Tibial nerve (tissue), 4 donors: ENCODE data around the gene ARID5B. TPM values are rescaled to one million over a fixed set of nuclear protein-coding genes. Genes with fewer than 3 reads are reported as not detected.

ENCODE experiments used
- DNase-seq, 2 donors: peaks; one replicate each; pipeline ENCODE4 v3.0.0-alpha.2; 2019; ENCODE audit warnings: low spot score in 2 of 2
- H3K27ac ChIP-seq, 4 donors: fragments of 200-600 bp; sonication (generic) in 3 of 4; one replicate each; pipeline ENCODE4 v1.5.1; 2017 to 2019; ENCODE audit warnings: mild to moderate bottlenecking in 1 of 4
- H3K27me3 ChIP-seq, 2 donors: fragments of 200-600 bp; sonication (generic) in 1 of 2; one replicate each; pipeline versions ENCODE4 v1.5.1 to v1.6.0; 2017 to 2019
- H3K36me3 ChIP-seq, 3 donors: fragments of 200-600 bp; sonication (generic); one replicate each; pipeline ENCODE4 v1.5.1; 2018 to 2019
- H3K4me1 ChIP-seq, 4 donors: fragments of 200-600 bp; sonication (generic) in 3 of 4; one replicate each; pipeline ENCODE4 v1.5.1; 2017 to 2019
- H3K4me3 ChIP-seq, 4 donors: fragments of 200-600 bp; sonication (generic) in 3 of 4; one replicate each; pipeline ENCODE4 v1.5.1; 2017 to 2019; ENCODE audit warnings: mild to moderate bottlenecking in 1 of 4, moderate library complexity in 1 of 4
- H3K9me3 ChIP-seq, 4 donors: fragments of 200-600 bp; sonication (generic) in 3 of 4; one replicate each; pipeline ENCODE4 v1.5.1; 2017 to 2019
- CTCF ChIP-seq, 5 experiments: fragments of 200-600 bp in 3 of 5; fragments of 450-650 bp in 2 of 5; sonication (generic) in 3 of 5; IDR thresholded peaks; one replicate each; pipeline ENCODE4 v1.5.1; 2016 to 2019; ENCODE audit warnings: antibody characterized with exemption in 5 of 5, mild to moderate bottlenecking in 3 of 5, moderate library complexity in 2 of 5
- EP300 ChIP-seq, 2 donors: sonication (generic); formaldehyde crosslinking; IDR thresholded peaks; one replicate each; pipeline ENCODE4 v1.6.1; 2017; ENCODE audit warnings: antibody characterized with exemption in 2 of 2, mild to moderate bottlenecking in 1 of 2
- POLR2A ChIP-seq, 2 donors: fragments of 450-650 bp; IDR thresholded peaks; one replicate each; pipeline ENCODE4 v1.6.1; 2017; ENCODE audit warnings: antibody characterized with exemption in 2 of 2, mild to moderate bottlenecking in 2 of 2, moderate library complexity in 2 of 2
- WGBS, 2 donors: methylation state at CpG; one replicate each; pipeline ENCODE4 v1.1.5; 2018; 5-methylcytosine and 5-hydroxymethylcytosine counted together
- total RNA-seq, 4 donors: library from RNA; depleted of rRNA; stranded (reverse); fragments of >200 nt; gene quantifications; one replicate each; pipeline ENCODE4 v1.1.0, GENCODE V29; 2016

ARID5B gene
- total RNA-seq, 4 donors from 2014 or later = 47.4 to 82.2 (median 62.6) TPM

GRCh38 chr10:61877887-61878739 lies 23.4 kb upstream of the ARID5B start:
- Histone ChIP-seq H3K4me1 (no peaks in the 10 kb centered on the region), H3K27me3 (no peaks in the 10 kb centered on the region), H3K9me3 (no peaks in the 10 kb centered on the region), H3K36me3 (no peaks in the 10 kb centered on the region), H3K27ac (no peak overlapping the region), H3K4me3 (no peak overlapping the region)
- 60 to 61% methylated on average over 11 of the region's 11 CpGs for WGBS, 2 donors
- TF ChIP-seq CTCF (IDR thresholded peaks at IDR 0.05) = no peak
- TF ChIP-seq EP300 (IDR thresholded peaks at IDR 0.05) = no peak
- TF ChIP-seq POLR2A (IDR thresholded peaks at IDR 0.05) = no peak
- no peak for DNase-seq

- DNase-seq = no peak
- H3K4me1 ChIP-seq = no peaks in the 10 kb centered on the region
- no peaks in the 10 kb centered on the region for H3K36me3 ChIP-seq
- no peak overlapping the region for H3K4me3 ChIP-seq
- no peak overlapping the region for H3K27ac ChIP-seq
- TF ChIP-seq POLR2A (IDR thresholded peaks at IDR 0.05) (no peak), CTCF (IDR thresholded peaks at IDR 0.05) (no peak), EP300 (IDR thresholded peaks at IDR 0.05) (no peak)
- H3K9me3 ChIP-seq = no peaks in the 10 kb centered on the region
- no peaks in the 10 kb centered on the region for H3K27me3 ChIP-seq
These were observed 22.8 kb upstream of the ARID5B start for GRCh38 chr10:61878740-61879068.

GRCh38 chr10:61882621-61883370 lies 18.7 kb upstream of the ARID5B start:
- WGBS, 2 donors = 75 to 83% methylated on average over 6 of the region's 6 CpGs
- DNase-seq = no peak

GRCh38 chr10:61883371-61884025 lies 18.0 kb upstream of the ARID5B start:
- no peak for TF ChIP-seq EP300 (IDR thresholded peaks at IDR 0.05)
- no peak for TF ChIP-seq CTCF (IDR thresholded peaks at IDR 0.05)
- no peak for TF ChIP-seq POLR2A (IDR thresholded peaks at IDR 0.05)
- no peaks in the 10 kb centered on the region for H3K9me3 ChIP-seq
- no peak for DNase-seq
- H3K4me1 ChIP-seq = no peaks in the 10 kb centered on the region
- no peaks in the 10 kb centered on the region for H3K27me3 ChIP-seq
- no peak overlapping the region for H3K4me3 ChIP-seq
- WGBS, 2 donors = 92 to 93% methylated on average over 7 of the region's 7 CpGs
- H3K36me3 ChIP-seq = no peaks in the 10 kb centered on the region
- no peak overlapping the region for H3K27ac ChIP-seq

More at GRCh38 chr10:61882621-61883370, 18.7 kb upstream of the ARID5B start:
- no peaks in the 10 kb centered on the region for H3K9me3 ChIP-seq
- H3K27ac ChIP-seq = no peak overlapping the region
- no peak overlapping the region for H3K4me3 ChIP-seq
- no peaks in the 10 kb centered on the region for H3K36me3 ChIP-seq
- no peak for TF ChIP-seq CTCF (IDR thresholded peaks at IDR 0.05)
- no peak for TF ChIP-seq POLR2A (IDR thresholded peaks at IDR 0.05)
- no peak for TF ChIP-seq EP300 (IDR thresholded peaks at IDR 0.05)
- H3K4me1 ChIP-seq = no peaks in the 10 kb centered on the region
- no peaks in the 10 kb centered on the region for H3K27me3 ChIP-seq

- Histone ChIP-seq H3K4me3 (no peak overlapping the region), H3K27ac (no peak overlapping the region), H3K27me3 (no peaks in the 10 kb centered on the region), H3K36me3 (no peaks in the 10 kb centered on the region), H3K4me1 (no peaks in the 10 kb centered on the region), H3K9me3 (no peaks in the 10 kb centered on the region)
- no peak for DNase-seq
- no peak for TF ChIP-seq CTCF (IDR thresholded peaks at IDR 0.05)
- TF ChIP-seq POLR2A (IDR thresholded peaks at IDR 0.05) = no peak
- TF ChIP-seq EP300 (IDR thresholded peaks at IDR 0.05) = no peak
These were observed 13.7 kb upstream of the ARID5B start for GRCh38 chr10:61887772-61888171.
